ENCODE results near the gene DAAM2. TPM values are rescaled to one million over a fixed set of nuclear protein-coding genes. Genes with fewer than 3 reads are reported as not detected.

Gene DAAM2
- total RNA-seq = 10 to 100 TPM; 15.7 to 31.6 (median 20.7) TPM

DNA sequence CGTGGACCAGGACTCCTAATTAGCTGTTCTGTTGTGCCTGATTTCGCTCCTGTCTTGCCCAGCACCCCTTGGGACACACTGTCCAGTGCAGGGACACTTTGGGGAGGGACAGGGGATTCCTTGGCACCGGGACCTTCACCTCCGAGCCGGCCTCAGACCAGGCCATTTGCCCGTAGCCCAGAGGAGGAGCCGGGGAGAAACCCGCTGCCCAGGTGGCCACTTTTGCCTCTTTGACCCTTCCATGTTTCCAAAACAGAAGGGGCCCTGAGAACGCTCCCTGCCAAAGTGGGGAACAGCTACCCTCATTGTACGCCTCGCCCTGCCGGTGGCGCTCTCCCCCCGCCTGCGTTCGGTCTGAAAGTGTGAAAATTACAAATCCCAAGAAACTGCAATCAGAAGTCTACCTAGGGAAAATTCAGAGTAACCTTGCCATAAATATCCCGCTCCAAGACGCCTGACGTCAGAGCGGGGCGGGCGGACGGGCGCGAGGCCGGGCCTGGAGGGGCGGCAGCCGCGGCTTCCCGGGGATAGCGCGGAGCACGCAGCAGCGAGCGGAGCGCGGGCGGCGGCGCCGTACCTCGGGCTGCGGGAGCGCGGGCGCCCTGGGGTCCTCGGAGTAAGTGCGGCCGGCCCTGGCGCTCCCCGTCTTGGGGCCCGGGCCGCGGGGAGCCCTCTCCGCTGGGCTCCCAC is at the start of gene DAAM2:
TSS of gene DAAM2 (plus strand) at position 527 of the 690 bp plus-strand sequence. CDS start 63,927 bp downstream, outside the sequence.
- no peaks in the 10 kb centered on the region for H3K9me3 ChIP-seq
- intact Hi-C loops (cut with DNase I; ENCODE audit: low total_unique reads) = loop anchor here (5.0 kb wide), 1 partner anchor 680 kb away; no protein-coding TSS in a partner anchor
- in situ Hi-C loops (cut with MboI; ENCODE audit: low pct_ligation_motif_present in 1 of 4, low pct_unique_long_range_greater_than_20kb in 1 of 4, low sequenced_read_pairs in 3 of 4) = no loop called here
- no peaks in the 10 kb centered on the region for H3K36me3 ChIP-seq
- DNase-seq = peak; percentile 50
- peak within 1 kb of the TSS; percentile 53 to 79 (median 66) for H3K4me3 ChIP-seq
- no peak for TF ChIP-seq CTCF (IDR thresholded peaks at IDR 0.05)
- peak; percentile 20 to 57 (median 34) for TF ChIP-seq POLR2AphosphoS5 (IDR thresholded peaks at IDR 0.05)
- peaks cover 39% of the 10 kb centered on the region for H3K27me3 ChIP-seq
- peaks cover 5 to 19% (median 13%) of the 10 kb centered on the region in 4 donors for H3K4me1 ChIP-seq
- WGBS, 2 donors (ENCODE audit: low coverage in 1 of 2) = 11 to 31% methylated on average over 5 to 29 of the region's 55 CpGs
- H3K27ac ChIP-seq = peak within 1 kb of the TSS; percentile 84 to 92 (median 87)

DNA sequence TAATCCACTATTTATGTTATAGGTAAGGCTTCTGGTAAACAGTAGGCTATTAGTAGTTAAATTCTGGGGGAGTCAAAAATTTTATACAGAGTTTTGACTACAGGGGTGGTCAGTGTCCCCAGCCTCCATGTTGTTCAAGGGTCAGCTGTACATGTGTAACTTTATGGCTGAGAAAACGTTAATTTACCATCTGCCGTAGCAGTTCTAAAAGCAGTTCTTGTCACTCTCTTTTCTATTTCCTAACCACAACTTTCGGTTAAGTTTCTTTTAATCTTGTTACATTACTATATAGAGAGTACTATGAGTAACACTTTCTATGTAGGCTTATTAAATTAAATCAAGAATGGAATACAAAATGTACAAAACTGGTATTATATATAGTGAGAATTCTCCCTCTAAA is 45.4 kb upstream of the DAAM2 start:
- H3K27me3 ChIP-seq = peaks cover 9% of the 10 kb centered on the region
- H3K9me3 ChIP-seq = no peaks in the 10 kb centered on the region
- intact Hi-C loops (cut with DNase I; ENCODE audit: low total_unique reads) (no loop called here), in situ Hi-C loops (cut with MboI; ENCODE audit: low pct_ligation_motif_present in 1 of 4, low pct_unique_long_range_greater_than_20kb in 1 of 4, low sequenced_read_pairs in 3 of 4) (no loop called here)
- H3K4me1 ChIP-seq = no peaks in the 10 kb centered on the region
- no peak for DNase-seq
- TF ChIP-seq POLR2AphosphoS5 (IDR thresholded peaks at IDR 0.05) (no peak), EP300 (IDR thresholded peaks at IDR 0.05; ENCODE audit: low read depth) (no peak), POLR2A (IDR thresholded peaks at IDR 0.05) (no peak), CTCF (IDR thresholded peaks at IDR 0.05) (no peak)
- no peak overlapping the region for H3K4me3 ChIP-seq
- no peaks in the 10 kb centered on the region for H3K36me3 ChIP-seq
- no peak overlapping the region for H3K27ac ChIP-seq
- 79 to 81% methylated on average over 3 of the region's 3 CpGs for WGBS, 2 donors (ENCODE audit: low coverage in 1 of 2)

GRCh38 chr6:39752835-39753724 is 39.1 kb upstream of the DAAM2 start:
- intact Hi-C loops (cut with DNase I; ENCODE audit: low total_unique reads) = no loop called here
- H3K27me3 ChIP-seq = peaks cover 5% of the 10 kb centered on the region
- no peaks in the 10 kb centered on the region for H3K36me3 ChIP-seq
- in situ Hi-C loops (cut with MboI; ENCODE audit: low pct_ligation_motif_present in 1 of 4, low pct_unique_long_range_greater_than_20kb in 1 of 4, low sequenced_read_pairs in 3 of 4) = no loop called here
- DNase-seq = no peak
- 86 to 89% methylated on average over 9 to 12 of the region's 12 CpGs for WGBS, 2 donors (ENCODE audit: low coverage in 1 of 2)
- TF ChIP-seq CTCF (IDR thresholded peaks at IDR 0.05) = no peak
- no peak for TF ChIP-seq POLR2AphosphoS5 (IDR thresholded peaks at IDR 0.05)
- H3K4me1 ChIP-seq = peaks cover 0 to 6% (median 2%) of the 10 kb centered on the region in 4 donors
- no peak overlapping the region for H3K4me3 ChIP-seq
- H3K27ac ChIP-seq = peak overlapping the region; percentile 7 to 46 (median 33)
- no peaks in the 10 kb centered on the region for H3K9me3 ChIP-seq

DNA sequence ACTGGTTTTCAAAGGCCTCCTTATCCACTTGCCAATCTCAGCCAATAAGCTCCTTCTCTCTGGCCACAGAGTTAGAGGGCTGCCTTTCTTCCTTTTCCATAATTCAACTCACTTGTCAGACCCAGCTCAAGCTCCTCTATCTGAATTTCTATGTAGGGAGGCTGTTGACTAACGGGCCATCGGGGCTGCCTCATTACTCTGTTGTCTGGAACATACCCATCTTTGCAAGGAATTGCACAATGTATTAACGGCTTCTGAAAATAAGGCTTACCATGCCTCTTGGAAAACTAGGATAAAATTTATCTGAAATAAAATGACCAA is 38.5 kb upstream of the DAAM2 start:
- intact Hi-C loops (cut with DNase I; ENCODE audit: low total_unique reads) = no loop called here
- peaks cover 0 to 6% (median 2%) of the 10 kb centered on the region in 4 donors for H3K4me1 ChIP-seq
- TF ChIP-seq POLR2A (IDR thresholded peaks at IDR 0.05) (no peak), CTCF (IDR thresholded peaks at IDR 0.05) (no peak), POLR2AphosphoS5 (IDR thresholded peaks at IDR 0.05) (peak in 1 of 3 donors; percentile 38), EP300 (IDR thresholded peaks at IDR 0.05; ENCODE audit: low read depth) (no peak)
- peak overlapping the region; percentile 7 to 46 (median 33) for H3K27ac ChIP-seq
- in situ Hi-C loops (cut with MboI; ENCODE audit: low pct_ligation_motif_present in 1 of 4, low pct_unique_long_range_greater_than_20kb in 1 of 4, low sequenced_read_pairs in 3 of 4) = no loop called here
- no peaks in the 10 kb centered on the region for H3K27me3 ChIP-seq
- no peak for DNase-seq
- H3K9me3 ChIP-seq = no peaks in the 10 kb centered on the region
- 44 to 52% methylated on average over 2 to 3 of the region's 3 CpGs for WGBS, 2 donors (ENCODE audit: low coverage in 1 of 2)
- no peak overlapping the region for H3K4me3 ChIP-seq
- H3K36me3 ChIP-seq = no peaks in the 10 kb centered on the region
